Measurements from ENCODE around the gene FPGS.
A peak's percentile ranks its signal among the peaks of the same experiment; 100 is the strongest.
"Not testable (repeated sequence)": the region's sequence is repeated elsewhere in the genome, so short reads cannot be mapped to it uniquely, and the experiment has no call there.

Gene FPGS

DNA sequence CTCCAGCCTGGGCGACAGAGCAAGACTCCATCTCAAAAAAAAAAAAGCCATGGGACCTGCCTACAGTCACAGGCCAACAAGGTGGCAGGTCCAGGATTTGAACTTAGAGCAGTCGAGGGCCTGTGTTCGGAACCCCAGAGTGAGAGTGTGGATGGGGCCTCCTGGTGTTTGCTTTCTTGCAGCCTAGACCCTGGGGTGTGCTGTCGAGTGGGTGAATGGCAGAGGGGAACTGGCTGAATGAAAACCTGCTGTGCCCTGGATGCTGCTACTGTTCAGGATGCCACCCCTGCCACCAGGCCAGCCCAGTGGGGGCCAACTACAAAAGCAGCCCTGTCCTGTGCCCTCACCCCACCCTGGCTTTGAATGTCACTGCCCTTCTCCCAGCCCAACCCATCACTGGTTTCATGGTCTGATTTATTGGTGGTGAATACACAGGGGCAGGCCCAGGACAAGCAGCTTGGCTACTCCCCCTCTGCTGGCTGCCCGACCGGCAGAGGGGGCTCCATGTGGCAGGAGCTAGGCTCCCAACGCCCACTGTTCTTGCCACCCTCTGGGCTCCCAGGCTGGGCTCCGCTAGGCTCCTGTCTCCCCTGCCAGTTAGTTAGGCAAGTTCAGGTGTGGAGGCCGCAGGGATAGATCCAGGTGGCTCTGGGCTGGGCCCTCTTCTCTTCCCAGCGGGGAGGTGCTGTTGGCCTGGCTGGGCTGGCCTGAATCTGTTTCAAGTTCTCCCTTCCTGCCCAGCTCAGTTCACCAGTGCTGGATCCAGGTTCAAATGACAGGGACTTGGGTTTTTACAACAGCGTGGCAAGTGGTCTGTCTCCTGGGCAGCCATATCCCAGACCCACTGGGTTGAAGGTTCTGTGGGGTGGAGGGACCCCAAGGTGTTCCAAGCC is 12.2 kb downstream of the FPGS start:
- DNase-seq, result no peak

DNA sequence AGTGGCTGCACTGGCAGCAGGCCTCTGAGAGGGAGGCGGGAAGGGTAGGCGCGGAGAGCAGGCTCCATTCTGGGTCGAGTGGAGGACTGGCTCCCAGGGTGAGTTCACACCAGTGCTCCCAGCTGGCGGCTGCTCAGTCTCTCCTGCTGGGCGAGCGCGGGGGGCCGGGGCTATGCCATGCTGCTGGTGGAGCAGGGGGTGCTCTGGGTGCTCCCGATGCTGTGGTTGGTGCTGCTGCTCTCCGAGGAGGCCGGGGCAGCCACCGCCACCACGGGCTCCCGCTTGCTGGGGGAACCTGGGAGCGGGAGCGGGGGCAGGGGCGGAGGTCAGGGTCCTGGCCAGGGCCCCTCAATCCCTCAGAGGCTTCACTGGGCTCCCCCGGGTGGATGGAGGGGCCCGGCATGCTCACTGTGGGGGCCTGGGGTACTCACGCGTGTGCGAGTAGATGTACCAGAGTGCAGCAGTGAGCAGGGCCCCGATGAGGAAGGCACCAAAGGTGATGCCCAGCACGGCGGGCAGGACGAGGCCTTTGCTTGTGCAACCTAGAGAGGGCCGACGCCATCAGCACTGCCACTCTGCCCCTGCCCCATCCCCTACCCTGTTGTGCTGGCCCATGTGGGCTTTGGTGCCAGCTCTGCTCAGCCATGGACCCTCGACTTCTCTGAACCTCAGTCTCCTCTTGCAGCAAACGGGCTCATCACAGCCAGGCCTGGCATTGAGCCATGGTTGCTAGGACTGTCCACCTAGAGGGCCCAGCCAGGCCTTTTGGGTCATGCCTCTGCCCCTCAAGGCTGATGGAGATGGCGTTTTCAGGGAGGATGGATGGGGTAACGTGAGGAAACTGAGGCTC is 13.1 kb downstream of the FPGS start:
- no peak for DNase-seq

DNA sequence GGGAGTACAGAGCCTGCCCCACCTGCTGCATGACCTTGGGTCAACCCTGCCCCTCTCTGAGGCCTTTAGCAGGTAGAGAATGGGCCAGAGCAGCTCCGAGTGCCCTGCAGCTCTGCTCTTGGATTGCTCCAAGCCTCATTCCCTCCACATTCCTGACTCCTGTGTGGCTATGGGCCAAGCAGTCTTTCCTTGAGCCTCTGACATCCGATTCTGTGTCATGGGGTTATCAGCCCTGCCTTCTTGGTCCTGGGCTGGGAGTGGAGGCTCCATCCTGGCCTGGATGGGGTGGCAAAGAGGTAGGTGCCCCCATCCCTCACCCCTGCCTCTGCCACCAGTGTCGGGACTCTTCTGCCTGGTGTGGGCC is 13.7 kb downstream of the FPGS start:
- DNase-seq, result no peak

- DNase-seq, result no peak
These were observed 14.0 kb downstream of the FPGS start for GRCh38 chr9:127816728-127817127.

- DNase-seq, result no peak
These were observed 15.3 kb downstream of the FPGS start for GRCh38 chr9:127817881-127818434.

DNA sequence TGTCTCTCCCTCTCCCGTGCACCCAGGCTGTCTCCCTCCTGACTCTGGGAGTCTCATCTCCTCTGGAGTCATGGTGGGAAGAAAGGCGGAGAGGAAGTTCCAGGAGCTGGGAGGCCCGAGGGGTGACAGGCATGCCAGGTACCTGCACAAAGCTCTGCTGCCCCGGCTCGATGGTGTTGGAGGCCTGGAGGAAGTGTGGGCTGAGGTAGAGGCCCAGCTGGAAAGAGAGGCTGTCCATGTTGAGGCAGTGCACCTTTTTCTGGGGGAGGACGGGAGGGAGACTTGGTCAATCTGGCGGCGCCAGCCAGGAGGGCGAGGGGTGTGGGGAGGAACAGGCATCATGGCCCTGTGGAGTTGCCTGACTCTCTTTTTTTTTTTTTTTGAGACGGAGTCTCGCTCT is 15.9 kb downstream of the FPGS start:
- DNase-seq, result no peak

DNA sequence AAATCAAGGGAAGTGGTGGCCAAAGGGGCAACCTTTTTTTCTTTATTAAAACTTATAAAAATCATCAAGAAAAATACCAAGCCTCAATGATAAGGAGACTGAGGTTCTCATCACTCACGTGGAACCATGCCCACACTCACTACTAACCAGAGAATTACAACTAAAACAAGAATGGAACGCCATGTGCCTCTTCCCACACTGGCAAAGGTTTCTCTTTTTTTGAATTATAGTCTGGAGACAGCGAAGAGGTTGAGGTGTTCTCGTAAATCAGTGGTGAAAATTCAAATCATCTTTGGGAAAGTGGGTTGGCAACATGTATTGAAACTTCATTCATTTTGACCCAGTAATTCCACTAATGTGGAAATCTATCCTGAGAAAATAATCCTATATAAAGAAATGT is 19.4 kb downstream of the FPGS start:
- DNase-seq, result no peak

- peak; percentile 72 for DNase-seq
These were observed 22.8 kb downstream of the FPGS start for GRCh38 chr9:127825319-127826051.

GRCh38 chr9:127826253-127826913 is 23.7 kb downstream of the FPGS start:
- DNase-seq, result no peak

DNA sequence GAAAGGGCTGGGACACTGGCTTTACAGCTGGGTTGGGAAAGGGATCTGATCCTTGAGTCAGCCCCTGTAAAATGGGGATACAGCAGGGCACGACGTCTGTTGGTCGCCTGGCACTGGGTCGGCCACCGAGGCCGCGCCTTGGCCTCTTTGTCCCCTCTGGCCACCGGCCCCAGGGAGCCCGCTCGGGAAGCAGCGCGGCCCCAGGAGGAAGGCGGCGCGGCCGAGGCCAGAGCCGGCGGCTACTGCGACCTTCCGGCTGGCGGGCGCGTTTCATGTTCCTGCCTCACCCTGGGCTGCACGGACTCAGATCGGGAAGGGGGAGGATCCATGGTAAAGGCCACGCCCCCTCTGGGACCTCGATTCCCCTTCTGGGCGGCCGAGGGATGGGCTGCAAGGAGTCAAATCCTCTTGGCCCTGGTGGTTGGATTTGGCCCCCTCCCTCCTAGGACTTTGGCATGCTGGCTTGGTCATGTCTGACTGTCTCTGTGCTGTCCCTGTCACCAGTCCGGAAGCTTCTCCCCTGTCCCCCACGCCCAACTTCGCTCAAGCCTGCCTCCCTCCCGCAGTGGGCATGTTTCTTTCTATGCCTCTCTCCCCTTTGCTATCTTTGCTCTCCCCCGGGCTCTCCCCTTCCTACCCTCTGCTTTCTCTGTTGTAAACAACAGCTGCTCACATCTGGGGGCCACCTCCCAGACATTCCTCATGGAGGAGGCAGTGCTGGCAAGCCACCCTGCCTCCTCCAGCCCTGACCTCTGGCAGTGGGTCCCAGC is 25.8 kb downstream of the FPGS start:
- peak; percentile 86 for DNase-seq

DNA sequence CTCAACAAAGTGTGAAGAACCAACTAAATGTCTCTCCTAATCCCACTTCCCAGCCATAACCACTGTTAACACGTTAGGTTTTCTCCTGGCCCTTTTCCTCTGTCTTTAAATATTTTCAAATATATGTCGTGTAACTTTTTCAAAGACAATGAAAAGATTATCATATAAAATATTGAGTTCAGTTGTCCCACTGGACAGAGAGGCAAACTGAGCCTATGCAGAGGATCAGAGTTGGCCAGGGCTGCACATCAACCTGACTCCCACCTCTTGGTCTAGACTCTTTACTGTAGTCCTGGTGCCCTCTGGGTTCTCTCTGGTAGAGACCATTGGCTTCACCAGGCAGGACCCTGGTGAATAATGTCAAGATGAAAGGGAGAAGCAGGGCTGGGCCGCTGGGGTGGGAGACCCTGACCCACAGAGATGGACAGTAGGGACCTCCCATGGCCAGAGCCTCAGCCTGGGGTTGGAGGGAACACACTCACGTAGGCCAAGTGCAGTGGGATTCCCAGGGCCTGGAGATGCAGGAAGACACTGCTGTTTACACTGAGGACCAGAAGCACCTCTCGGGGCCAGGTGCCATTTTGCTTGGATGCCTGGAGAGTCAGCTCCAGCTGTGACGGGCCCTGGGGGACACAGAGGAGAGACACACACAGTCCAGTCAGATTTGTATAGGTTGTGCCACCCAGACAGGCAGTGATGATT is 26.7 kb downstream of the FPGS start:
- no peak for DNase-seq

DNA sequence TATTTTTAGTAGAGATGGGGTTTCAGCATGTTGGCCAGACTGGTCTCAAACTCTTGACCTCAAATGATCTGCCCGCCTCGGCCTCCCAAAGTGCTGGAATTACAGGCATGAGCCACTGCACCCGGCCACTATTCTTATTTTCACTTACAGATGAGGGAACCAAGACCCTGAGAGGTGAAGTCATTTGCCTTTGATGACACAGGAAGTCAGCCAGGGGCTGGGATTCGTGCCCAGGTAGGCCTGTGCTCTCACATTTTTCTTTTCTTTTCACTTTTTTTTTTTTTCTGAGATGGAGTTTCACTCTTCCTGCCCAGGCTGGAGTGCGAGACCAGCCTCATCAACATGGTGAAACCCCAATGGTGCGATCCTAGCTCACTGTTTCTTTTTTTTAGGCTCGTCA is 29.6 kb downstream of the FPGS start:
- DNase-seq, result no peak

GRCh38 chr9:127833555-127833954 is 30.9 kb downstream of the FPGS start:
- DNase-seq, result no peak

GRCh38 chr9:127835991-127836516 is 33.4 kb downstream of the FPGS start:
- no peak for DNase-seq

- DNase-seq, result not testable (repeated sequence)
These were observed 33.9 kb downstream of the FPGS start for GRCh38 chr9:127836561-127836960.

GRCh38 chr9:127837346-127837745 is 34.7 kb downstream of the FPGS start:
- DNase-seq, result no peak

DNA sequence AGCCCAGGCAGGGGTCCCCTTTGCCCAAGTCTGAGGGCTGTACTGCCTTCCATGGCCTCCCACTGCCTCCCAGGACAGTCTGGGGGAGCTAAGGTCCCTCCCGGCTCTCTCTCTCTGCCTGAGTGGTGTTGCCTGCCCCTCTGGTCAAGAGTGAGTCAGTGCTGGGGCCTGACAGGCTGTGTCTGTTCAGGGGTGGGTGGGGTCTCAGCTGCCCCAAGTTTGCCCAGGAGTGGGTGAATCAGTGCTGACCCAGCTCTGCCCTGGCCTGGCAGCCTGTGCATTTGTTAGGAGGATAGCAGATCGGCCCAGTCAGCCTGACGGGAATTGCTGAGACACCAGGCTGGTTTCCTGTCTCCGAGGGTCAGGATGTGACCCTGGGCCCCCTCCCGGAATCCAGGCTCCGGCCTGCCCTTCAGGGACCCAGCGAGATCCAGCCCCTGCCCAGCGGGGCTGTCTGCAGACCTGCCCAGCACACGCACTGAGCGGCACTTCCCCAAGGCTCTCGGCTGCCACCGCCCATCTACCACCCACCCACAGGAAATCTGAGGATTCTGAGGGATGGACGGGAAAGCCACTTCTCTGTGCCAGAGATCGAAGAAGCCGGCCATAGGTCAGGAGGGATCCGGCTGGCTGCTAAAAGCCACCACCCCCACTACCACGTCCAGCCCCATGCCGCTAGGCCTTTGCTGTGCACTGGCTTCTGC is 35.8 kb downstream of the FPGS start:
- DNase-seq, result peak; percentile 28

- DNase-seq, result no peak
These were observed 38.6 kb downstream of the FPGS start for GRCh38 chr9:127841087-127841835.

DNA sequence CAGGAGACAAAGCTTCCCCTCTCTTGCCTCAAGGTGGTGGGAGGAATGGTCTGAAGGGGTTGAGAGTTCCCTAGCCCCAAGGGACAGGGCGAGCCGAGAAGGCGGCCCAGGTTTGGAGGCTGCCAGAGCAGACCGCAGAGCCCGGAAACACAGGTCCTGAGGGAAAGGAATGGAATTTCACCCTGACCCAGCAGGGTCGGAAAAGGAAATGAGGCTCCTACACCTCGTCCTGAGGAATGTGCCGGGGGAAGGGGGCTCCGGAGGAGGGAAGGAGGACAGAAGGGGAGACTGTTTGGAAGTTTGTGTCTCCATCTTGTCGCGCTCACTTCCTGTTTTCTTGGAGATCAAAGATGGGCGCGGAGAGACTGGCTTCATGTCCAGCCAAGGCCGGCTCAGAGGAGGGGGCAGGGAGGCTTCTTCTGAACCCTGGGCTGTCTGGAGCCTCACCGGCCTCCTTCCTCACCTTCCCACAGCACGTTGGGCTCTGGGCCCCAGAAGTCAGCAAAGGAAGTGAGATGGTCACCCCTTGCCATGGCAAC is 42.2 kb downstream of the FPGS start:
- no peak for DNase-seq

Data from eye (tissue), 1 donor.